Measurements from ENCODE around the gene PDZD2.

DNA sequence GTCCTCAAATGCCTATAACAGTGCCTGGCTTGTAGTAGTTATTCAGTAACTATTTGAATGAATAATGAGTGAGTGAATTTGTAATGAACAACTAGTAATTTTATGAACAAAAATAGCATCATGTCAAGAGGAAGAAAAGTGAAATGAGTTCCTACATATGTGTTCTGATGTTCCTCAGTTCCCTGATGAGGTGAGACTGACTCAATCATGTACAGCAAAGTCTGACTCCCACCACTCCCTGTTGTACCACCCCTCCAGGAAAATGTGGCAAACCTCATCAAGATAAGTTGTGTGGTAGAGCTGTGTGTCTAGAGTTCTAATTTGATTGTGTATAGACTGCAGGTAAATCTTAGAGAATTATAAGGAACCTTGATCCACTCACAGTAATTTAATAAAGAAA is 333.6 kb downstream of the PDZD2 start:
- TF ChIP-seq, protein P1, sequence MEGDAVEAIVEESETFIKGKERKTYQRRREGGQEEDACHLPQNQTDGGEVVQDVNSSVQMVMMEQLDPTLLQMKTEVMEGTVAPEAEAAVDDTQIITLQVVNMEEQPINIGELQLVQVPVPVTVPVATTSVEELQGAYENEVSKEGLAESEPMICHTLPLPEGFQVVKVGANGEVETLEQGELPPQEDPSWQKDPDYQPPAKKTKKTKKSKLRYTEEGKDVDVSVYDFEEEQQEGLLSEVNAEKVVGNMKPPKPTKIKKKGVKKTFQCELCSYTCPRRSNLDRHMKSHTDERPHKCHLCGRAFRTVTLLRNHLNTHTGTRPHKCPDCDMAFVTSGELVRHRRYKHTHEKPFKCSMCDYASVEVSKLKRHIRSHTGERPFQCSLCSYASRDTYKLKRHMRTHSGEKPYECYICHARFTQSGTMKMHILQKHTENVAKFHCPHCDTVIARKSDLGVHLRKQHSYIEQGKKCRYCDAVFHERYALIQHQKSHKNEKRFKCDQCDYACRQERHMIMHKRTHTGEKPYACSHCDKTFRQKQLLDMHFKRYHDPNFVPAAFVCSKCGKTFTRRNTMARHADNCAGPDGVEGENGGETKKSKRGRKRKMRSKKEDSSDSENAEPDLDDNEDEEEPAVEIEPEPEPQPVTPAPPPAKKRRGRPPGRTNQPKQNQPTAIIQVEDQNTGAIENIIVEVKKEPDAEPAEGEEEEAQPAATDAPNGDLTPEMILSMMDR (IDR thresholded peaks at IDR 0.05), result no peak
- TF ChIP-seq POLR2A (IDR thresholded peaks at IDR 0.05) (no peak), POLR2AphosphoS5 (IDR thresholded peaks at IDR 0.05) (no peak)

Data from stomach (tissue), 4 donors.